ENCODE results near the gene R3HDM4.

Gene R3HDM4

DNA sequence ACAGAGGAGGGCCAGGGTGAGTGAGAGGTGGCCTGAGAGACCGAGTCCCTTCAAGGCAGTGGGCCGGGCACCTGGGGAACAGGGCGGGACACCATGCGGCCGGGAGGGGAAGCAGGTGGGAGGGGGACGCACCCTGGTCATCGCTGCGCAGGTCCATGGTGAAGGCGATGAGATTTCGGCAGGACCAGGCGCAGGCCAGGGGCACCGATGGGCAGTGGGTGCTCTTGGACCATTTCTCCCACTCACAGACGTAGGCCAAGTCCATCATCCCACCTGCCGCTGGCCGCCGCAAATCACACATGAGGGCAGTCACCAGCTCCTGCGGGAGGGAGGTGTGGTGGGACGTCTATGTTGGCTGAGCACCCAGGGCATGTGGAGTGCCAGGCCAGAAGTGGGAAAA, 22.2 kb downstream of the R3HDM4 start:
- TF ChIP-seq, protein P1, sequence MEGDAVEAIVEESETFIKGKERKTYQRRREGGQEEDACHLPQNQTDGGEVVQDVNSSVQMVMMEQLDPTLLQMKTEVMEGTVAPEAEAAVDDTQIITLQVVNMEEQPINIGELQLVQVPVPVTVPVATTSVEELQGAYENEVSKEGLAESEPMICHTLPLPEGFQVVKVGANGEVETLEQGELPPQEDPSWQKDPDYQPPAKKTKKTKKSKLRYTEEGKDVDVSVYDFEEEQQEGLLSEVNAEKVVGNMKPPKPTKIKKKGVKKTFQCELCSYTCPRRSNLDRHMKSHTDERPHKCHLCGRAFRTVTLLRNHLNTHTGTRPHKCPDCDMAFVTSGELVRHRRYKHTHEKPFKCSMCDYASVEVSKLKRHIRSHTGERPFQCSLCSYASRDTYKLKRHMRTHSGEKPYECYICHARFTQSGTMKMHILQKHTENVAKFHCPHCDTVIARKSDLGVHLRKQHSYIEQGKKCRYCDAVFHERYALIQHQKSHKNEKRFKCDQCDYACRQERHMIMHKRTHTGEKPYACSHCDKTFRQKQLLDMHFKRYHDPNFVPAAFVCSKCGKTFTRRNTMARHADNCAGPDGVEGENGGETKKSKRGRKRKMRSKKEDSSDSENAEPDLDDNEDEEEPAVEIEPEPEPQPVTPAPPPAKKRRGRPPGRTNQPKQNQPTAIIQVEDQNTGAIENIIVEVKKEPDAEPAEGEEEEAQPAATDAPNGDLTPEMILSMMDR (IDR thresholded peaks at IDR 0.05), result no peak
- H3K4me1 ChIP-seq, result peaks cover 0 to 24% (median 8%) of the 10 kb centered on the region in 4 donors
- DNase-seq, result no peak
- no peaks in the 10 kb centered on the region for H3K27me3 ChIP-seq
- intact Hi-C loops (cut with DNase I; ENCODE audit: low total_unique reads), result no loop called here
- H3K27ac ChIP-seq, result no peak overlapping the region
- no peaks in the 10 kb centered on the region for H3K9me3 ChIP-seq
- H3K36me3 ChIP-seq, result peaks cover 8 to 53% (median 41%) of the 10 kb centered on the region in 3 donors
- no peak overlapping the region for H3K4me3 ChIP-seq

DNA sequence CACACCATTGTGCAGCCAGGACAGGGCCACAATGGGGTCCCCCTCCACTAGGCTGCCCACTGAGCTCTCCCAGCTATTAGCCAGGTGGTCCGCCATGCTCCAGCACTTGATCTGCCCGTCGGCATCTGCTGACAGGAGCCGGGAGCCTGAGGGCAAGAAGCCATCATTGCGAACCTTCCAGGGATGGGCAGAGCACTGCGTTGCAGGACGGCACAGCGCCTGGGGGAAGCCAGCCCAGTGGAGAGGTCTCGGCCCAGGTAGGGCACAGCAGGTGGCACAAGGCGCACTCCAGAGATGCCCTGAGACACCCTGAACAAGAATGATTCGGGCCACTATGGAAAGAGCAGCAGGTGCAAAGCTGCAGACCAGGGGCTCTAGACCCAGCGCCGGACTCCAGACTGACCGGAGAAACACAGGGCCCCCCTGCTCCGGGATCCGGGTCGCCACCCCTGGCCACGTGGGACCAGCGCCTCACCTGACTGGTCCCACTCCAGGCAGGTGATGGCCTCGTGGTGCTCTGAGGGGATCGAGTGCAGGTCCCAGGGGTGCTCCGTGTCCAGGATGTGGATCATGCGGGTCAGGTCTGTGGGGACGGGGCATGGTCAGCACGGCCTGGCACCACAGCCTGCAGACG, 23.2 kb downstream of the R3HDM4 start:
- Histone ChIP-seq H3K9me3 (no peaks in the 10 kb centered on the region), H3K4me3 (no peak overlapping the region), H3K4me1 (peaks cover 0 to 24% (median 8%) of the 10 kb centered on the region in 4 donors), H3K27ac (no peak overlapping the region), H3K36me3 (peaks cover 19 to 64% (median 51%) of the 10 kb centered on the region in 3 donors), H3K27me3 (no peaks in the 10 kb centered on the region)
- TF ChIP-seq, protein P1 (IDR thresholded peaks at IDR 0.05), result no peak
- DNase-seq, result no peak
- intact Hi-C loops (cut with DNase I; ENCODE audit: low total_unique reads), result no loop called here

DNA sequence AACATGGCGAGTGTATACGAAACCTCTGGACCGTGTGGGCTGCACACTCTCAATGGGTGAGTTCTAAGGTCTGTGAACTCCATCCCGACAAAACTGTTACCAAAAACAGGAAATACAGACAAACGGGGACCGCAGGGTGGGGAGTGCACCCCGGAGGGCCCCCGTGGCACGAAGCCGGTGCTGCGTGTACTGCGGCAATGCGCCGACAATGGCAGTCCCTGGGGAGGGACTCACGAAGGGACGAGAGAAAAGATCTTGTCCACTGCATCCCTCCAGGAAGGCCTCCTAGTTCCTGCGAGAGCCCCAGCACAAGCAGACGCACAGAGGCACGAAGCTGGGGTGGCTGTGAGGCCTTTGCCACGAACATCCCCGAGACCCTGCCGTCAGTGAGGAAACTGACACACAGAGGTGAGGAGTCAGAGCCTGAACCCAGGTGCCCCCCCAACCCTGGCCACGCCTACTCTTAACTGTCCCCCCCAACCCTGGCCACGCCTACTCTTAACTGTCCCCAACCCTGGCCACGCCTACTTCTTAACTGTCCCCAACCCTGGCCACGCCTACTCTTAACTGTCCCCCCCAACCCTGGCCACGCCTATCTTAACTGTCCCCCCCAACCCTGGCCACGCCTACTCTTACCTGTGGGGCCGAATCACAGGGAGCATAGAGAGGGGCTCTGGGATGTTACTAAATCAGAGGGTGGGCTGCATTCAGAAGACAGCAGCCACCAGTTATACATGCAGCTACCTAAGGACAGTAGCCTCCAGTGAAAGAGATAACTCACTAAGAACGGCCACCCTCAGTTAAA, 24.2 kb downstream of the R3HDM4 start:
- peaks cover 29 to 74% (median 61%) of the 10 kb centered on the region in 3 donors for H3K36me3 ChIP-seq
- intact Hi-C loops (cut with DNase I; ENCODE audit: low total_unique reads), result no loop called here
- no peak overlapping the region for H3K4me3 ChIP-seq
- H3K27me3 ChIP-seq, result no peaks in the 10 kb centered on the region
- TF ChIP-seq, protein P1 (IDR thresholded peaks at IDR 0.05), result no peak
- H3K9me3 ChIP-seq, result no peaks in the 10 kb centered on the region
- peaks cover 0 to 22% (median 8%) of the 10 kb centered on the region in 4 donors for H3K4me1 ChIP-seq
- H3K27ac ChIP-seq, result no peak overlapping the region
- no peak for DNase-seq

DNA sequence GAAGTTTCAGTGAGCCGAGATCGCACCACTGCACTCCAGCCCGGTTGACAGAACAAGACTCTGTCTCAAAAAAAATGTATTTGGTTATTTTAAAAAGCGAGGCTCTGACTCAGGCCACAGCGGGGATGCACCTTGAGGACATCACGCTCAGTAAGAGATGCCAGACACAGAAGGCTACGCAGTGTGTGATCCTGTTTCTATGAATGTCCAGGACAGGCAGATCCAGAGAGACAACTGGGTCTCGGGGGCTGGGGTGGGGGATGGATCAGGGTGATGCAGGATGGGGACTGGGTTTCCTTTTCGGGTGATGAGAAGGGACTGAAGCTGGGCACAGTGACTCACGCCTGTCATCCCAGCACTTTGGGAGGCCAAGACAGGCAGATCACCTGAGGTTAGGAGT, 25.4 kb downstream of the R3HDM4 start:
- DNase-seq, result no peak
- intact Hi-C loops (cut with DNase I; ENCODE audit: low total_unique reads), result no loop called here
- Histone ChIP-seq H3K27me3 (no peaks in the 10 kb centered on the region), H3K36me3 (peaks cover 33 to 86% (median 72%) of the 10 kb centered on the region in 3 donors), H3K4me1 (peaks cover 0 to 19% (median 8%) of the 10 kb centered on the region in 4 donors), H3K9me3 (no peaks in the 10 kb centered on the region), H3K27ac (no peak overlapping the region), H3K4me3 (no peak overlapping the region)
- TF ChIP-seq, protein P1 (IDR thresholded peaks at IDR 0.05), result no peak

- TF ChIP-seq, protein P1 (IDR thresholded peaks at IDR 0.05), result no peak
- peaks cover 0 to 14% (median 5%) of the 10 kb centered on the region in 4 donors for H3K4me1 ChIP-seq
- DNase-seq, result no peak
- H3K4me3 ChIP-seq, result no peak overlapping the region
- intact Hi-C loops (cut with DNase I; ENCODE audit: low total_unique reads), result no loop called here
- H3K27me3 ChIP-seq, result no peaks in the 10 kb centered on the region
- no peak overlapping the region for H3K27ac ChIP-seq
- no peaks in the 10 kb centered on the region for H3K9me3 ChIP-seq
- H3K36me3 ChIP-seq, result peaks cover 35 to 91% (median 78%) of the 10 kb centered on the region in 3 donors
Measured at GRCh38 chr19:887072-887471, 25.9 kb downstream of the R3HDM4 start.

All from tibial artery (tissue), 4 donors.